Fibroblast of villous mesenchyme (primary cell): Measurements from ENCODE around the gene A4GNT. TPM values are rescaled to one million over a fixed set of nuclear protein-coding genes. Genes with fewer than 3 reads are reported as not detected.
A peak's percentile ranks its signal among the peaks of the same experiment; 100 is the strongest.

Experiments
- DNase-seq: peaks from one replicate; pipeline ENCODE4 v3.0.0-alpha.2; 2010; ENCODE audit warnings: low read depth
- H3K4me3 ChIP-seq: 2 replicates; pipeline ENCODE4 v1.5.1; 2011; ENCODE audit warnings: low read depth, mild to moderate bottlenecking, low read length
- CTCF ChIP-seq: IDR thresholded peaks from 2 replicates; pipeline ENCODE4 v1.5.1; 2012; ENCODE audit warnings: low read depth, mild to moderate bottlenecking, low read length; ENCODE audit not compliant: insufficient read depth
- total RNA-seq: library from RNA; depleted of rRNA; stranded (reverse); fragments of >200 nt; gene quantifications from 2 replicates; pipeline ENCODE4 v1.2.3, GENCODE V29; 2012

A4GNT gene
- total RNA-seq, 1 donor, result under 0.01 TPM

- DNase-seq, result no peak
- no peak overlapping the region for H3K4me3 ChIP-seq
- no peak for TF ChIP-seq CTCF
These were observed 8.0 kb downstream of the A4GNT start for GRCh38 chr3:138124188-138124587.

- H3K4me3 ChIP-seq, result no peak overlapping the region
- DNase-seq, result no peak
- no peak for TF ChIP-seq CTCF
These were observed 12.8 kb downstream of the A4GNT start for GRCh38 chr3:138119423-138119766.

GRCh38 chr3:138118612-138119422 lies 13.4 kb downstream of the A4GNT start:
- H3K4me3 ChIP-seq, result no peak overlapping the region
- TF ChIP-seq CTCF, result peak; percentile 93
- peak; percentile 78 for DNase-seq

GRCh38 chr3:138114988-138115971 lies 16.9 kb downstream of the A4GNT start, which contains the start of gene DZIP1L:
Gene DZIP1L, minus strand, starts transcription at chr3:138115608. Its CDS starts 11,637 bp downstream, at chr3:138103971.
- TF ChIP-seq CTCF, result peak; percentile 29
- peak; percentile 84 for DNase-seq
- H3K4me3 ChIP-seq, result peak within 1 kb of the TSS; percentile 90

GRCh38 chr3:138114431-138114918 lies 17.7 kb downstream of the A4GNT start:
- DNase-seq, result peak; percentile 61
- H3K4me3 ChIP-seq, result peak overlapping the region; percentile 90
- TF ChIP-seq CTCF, result no peak

- TF ChIP-seq CTCF, result no peak
- H3K4me3 ChIP-seq, result no peak overlapping the region
- no peak for DNase-seq
These were observed 18.9 kb downstream of the A4GNT start for GRCh38 chr3:138113326-138113725.
